ENCODE measurements around the gene MCL1. TPM values are rescaled to one million over a fixed set of nuclear protein-coding genes. Genes with fewer than 3 reads are reported as not detected.

The MCL1 gene
- total and polyA plus RNA-seq, 2 of the 13 experiments (the other 11 are each of a cell fraction or from before 2014, with no cell fraction given) = 69.5 to 125 TPM

GRCh38 chr1:150567717-150568593, 11.5 kb downstream of the MCL1 start (continued):
- TF ChIP-seq, protein P1, sequence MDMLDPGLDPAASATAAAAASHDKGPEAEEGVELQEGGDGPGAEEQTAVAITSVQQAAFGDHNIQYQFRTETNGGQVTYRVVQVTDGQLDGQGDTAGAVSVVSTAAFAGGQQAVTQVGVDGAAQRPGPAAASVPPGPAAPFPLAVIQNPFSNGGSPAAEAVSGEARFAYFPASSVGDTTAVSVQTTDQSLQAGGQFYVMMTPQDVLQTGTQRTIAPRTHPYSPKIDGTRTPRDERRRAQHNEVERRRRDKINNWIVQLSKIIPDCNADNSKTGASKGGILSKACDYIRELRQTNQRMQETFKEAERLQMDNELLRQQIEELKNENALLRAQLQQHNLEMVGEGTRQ (IDR thresholded peaks at IDR 0.05; ENCODE audit: low read depth, low read length) = peak; percentile 56
- TF ChIP-seq, protein P1 (CRISPR knock-in tag; IDR thresholded peaks at IDR 0.05; ENCODE audit: borderline replicate concordance) = peak; percentile 77; the same call in 1 of the 2 replicates
- TF ChIP-seq MED8 (CRISPR knock-in tag; IDR thresholded peaks at IDR 0.05; ENCODE audit: insufficient replicate concordance) (no peak), ZNF264 (CRISPR knock-in tag; IDR thresholded peaks at IDR 0.05) (peak; percentile 83; the same call in 1 of the 2 replicates), ZNF143 (CRISPR knock-in tag; IDR thresholded peaks at IDR 0.05) (peak; percentile 45; the same call in 1 of the 2 replicates), ETV5 (CRISPR knock-in tag; IDR thresholded peaks at IDR 0.05; ENCODE audit: borderline replicate concordance) (peak; percentile 38; the same call in 1 of the 2 replicates), HNF1A (IDR thresholded peaks at IDR 0.05; ENCODE audit: low read depth) (0 out of 2 replicates have a peak, but pooled peaks have one; percentile 39), HNF1A (CRISPR knock-in tag; IDR thresholded peaks at IDR 0.05; ENCODE audit: borderline replicate concordance) (peak; percentile 36; the same call in 1 of the 2 replicates), ZNF768 (CRISPR knock-in tag; IDR thresholded peaks at IDR 0.05) (no peak), LRRFIP1 (CRISPR knock-in tag; conservative IDR thresholded peaks at IDR 0.05) (no peak), ZNF431 (CRISPR knock-in tag; IDR thresholded peaks at IDR 0.05; ENCODE audit: borderline replicate concordance, low read depth) (no peak), MTA1 (CRISPR knock-in tag; IDR thresholded peaks at IDR 0.05; ENCODE audit: borderline replicate concordance) (no peak)
- TF ChIP-seq, protein P2, sequence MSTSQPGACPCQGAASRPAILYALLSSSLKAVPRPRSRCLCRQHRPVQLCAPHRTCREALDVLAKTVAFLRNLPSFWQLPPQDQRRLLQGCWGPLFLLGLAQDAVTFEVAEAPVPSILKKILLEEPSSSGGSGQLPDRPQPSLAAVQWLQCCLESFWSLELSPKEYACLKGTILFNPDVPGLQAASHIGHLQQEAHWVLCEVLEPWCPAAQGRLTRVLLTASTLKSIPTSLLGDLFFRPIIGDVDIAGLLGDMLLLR (CRISPR knock-in tag; IDR thresholded peaks at IDR 0.05) = no peak
- TF ChIP-seq, protein P3, sequence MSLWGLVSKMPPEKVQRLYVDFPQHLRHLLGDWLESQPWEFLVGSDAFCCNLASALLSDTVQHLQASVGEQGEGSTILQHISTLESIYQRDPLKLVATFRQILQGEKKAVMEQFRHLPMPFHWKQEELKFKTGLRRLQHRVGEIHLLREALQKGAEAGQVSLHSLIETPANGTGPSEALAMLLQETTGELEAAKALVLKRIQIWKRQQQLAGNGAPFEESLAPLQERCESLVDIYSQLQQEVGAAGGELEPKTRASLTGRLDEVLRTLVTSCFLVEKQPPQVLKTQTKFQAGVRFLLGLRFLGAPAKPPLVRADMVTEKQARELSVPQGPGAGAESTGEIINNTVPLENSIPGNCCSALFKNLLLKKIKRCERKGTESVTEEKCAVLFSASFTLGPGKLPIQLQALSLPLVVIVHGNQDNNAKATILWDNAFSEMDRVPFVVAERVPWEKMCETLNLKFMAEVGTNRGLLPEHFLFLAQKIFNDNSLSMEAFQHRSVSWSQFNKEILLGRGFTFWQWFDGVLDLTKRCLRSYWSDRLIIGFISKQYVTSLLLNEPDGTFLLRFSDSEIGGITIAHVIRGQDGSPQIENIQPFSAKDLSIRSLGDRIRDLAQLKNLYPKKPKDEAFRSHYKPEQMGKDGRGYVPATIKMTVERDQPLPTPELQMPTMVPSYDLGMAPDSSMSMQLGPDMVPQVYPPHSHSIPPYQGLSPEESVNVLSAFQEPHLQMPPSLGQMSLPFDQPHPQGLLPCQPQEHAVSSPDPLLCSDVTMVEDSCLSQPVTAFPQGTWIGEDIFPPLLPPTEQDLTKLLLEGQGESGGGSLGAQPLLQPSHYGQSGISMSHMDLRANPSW (CRISPR knock-in tag; IDR thresholded peaks at IDR 0.05; ENCODE audit: borderline replicate concordance) = no peak
